T1000 (cell line): Measurements from ENCODE around the gene PDE1A.

Experiments used
- DNase-seq: peaks from one replicate; lab custom pipeline; 2025; ENCODE audit warnings: mixed read lengths; lab: John Stamatoyannopoulos, UW

The PDE1A gene

DNA sequence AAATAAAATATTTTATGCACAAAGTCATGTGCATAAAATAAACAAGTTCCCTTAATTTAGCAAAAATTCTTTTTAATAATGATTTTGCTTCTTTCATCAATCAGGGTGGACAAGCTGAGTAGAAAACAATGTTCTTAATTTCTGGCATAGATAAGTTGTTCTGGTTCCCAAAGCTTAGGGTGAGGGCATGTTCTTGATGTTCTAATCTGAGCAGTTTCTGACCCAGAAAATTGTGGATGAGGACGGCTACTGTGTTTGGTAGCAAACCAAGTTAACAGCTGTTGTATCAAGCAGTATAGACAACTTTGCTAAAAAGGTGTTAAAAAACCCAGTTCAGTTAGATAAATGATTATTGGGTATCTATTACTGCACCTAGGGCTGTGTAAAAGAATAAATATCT, 158.9 kb downstream of the PDE1A start:
- no peak for DNase-seq

DNA sequence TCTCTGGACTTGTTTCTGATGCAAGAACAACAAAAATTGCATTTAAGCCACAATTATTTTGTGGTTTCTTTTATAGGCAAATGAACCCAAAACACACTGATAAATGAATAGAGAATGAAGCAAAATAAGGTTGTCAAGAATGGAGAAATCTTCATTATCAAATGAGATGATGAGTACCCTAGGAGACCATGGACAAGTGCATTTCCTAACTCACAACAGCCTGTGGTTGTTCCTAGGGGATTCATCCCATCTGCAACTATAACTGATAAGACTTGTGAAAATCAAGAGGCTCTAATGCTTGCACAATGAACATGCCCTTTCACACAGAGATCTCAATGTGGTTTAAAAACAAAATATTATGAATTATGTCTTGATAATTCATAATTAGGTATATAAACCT, 159.9 kb downstream of the PDE1A start:
- no peak for DNase-seq

DNA sequence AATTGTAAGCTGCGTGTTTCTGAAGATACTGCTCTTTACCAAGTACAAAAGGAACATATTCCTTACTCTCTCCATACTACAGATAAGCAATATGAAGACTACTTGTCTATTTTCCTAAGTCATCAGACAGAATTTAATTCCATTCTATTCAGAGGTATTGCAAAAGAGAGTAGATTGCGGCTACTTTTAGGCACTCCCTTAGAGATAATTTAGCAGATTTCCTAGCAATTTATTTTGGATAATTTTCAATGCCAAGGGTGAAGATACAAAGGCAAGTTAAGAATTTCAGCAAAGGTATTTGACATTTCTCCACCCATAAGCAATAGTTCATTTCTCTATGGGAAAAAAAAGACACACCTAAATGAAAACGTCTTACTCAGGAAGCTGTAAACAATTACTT, 161.1 kb downstream of the PDE1A start:
- DNase-seq = no peak

DNA sequence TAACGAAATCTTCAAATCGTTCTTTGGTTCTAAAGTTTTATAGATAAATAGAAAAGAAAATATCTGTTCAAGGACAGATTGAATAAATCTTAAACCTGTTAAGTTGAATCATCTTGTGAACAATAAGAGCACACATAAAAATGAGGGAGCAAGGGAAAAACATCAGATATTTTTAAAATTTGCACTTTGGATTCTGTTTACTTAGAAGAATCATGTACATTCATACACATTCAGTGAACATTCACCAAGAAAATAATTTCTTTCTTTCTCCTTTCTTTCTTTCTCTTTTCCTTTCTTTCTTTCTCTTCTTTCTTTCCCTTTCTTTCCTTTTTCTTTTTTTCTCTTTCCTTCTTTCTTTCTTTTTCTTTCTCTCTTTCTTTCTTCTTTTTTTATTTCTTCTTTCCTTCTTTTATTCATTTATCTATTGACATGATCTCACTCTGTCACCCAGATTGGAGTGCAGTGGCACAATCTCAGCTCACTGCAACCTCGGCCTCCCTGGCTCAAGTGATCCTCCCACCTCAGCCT, 164.9 kb downstream of the PDE1A start:
- no peak for DNase-seq

DNA sequence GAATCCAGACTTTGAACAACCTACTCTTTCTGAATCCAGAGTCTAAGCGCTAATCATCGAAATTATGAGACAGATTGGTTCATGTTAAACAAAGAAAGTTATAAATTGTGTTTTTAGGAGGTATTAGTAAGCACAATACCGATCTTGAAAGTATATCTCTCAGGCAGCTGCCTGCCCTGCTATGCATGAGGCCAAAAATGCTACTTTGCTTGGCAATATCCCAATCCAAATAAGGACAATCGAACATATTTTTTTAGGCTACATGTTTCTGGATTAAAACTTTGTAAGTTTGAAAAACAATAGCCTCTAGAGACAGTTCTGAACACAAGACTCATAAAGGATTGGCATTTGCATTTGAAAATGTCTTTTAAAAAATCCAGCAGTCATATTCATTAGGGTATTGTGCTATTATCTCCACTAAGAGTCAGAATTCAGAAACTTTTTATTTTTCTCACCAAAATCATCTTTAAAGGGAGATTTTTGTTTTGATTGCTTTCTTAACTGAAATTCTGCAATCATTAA, 167.1 kb downstream of the PDE1A start:
- DNase-seq = no peak

DNA sequence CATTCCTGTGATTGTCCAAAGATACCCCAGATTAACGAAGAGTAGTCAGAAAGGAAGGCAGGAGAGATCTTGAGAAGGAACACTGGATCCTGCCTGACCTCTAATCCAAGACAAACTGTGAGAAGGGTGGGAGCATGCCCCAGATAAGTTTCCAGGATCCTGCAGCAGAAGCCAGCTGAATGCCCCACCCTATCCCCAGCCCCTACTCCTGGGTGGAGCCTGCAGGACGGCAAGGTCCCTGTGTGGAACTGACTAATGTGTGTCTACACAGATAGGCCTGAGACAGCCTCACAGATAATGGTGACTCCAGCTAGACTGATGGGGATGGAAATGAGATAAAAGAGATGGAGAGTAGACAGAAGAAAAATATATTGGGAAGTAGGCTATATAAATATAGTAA, 174.3 kb downstream of the PDE1A start:
- no peak for DNase-seq

DNA sequence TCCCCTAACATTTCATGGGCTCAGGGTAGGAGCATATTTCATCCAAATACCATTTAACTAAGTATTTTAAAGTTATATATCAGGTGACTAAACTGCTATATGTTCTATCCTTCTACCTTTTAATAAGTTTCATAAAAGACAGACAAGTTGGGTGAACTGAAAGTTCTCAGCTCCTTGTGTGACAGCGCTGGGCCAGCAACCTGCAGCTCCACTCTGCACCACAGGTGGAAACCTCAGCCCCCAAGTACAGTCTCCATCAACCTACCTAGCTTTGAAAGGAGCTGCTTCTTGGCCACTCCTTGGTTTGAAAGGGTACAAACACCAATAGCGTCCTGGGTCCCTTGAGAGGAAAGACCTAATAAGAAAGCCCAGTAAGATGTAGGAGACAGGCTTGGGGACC, 177.9 kb downstream of the PDE1A start:
- DNase-seq = no peak

DNA sequence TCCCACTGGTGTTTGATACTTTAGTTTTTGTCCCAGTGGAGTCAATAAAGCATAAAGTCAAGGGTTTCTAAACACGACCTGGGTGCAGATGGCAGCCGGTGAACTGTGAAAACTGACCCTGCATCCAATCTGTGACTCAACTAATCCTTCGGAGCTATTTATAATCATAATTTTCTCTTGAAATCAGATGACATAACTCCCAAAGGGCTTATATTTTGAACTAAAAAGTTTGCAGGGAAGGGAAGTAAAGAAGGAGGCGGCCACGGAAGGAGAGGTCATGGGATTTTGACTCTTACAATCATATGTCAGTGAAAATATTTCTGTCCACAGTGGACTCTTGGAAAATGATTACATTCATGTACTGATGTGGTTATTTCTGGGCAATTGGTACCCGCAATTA, 178.5 kb downstream of the PDE1A start:
- DNase-seq = no peak

DNA sequence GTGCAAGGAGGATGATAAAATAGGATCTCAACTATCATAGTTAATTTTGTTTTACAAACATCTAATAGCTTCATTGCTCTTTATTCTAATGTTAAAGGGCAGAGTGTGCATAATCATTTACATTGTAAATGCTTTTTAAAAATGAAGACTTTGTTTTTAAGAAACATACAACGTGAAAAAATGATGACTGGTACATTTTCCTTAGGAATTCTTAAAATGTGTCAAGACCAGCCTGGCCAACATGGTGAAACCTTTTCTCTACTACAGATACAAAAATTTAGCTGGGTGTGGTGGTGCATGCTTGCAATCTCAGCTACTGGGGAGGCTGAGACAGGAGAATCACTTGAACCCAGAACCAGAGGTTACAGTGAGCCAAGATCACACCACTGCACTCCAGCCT, 179.0 kb downstream of the PDE1A start:
- no peak for DNase-seq

DNA sequence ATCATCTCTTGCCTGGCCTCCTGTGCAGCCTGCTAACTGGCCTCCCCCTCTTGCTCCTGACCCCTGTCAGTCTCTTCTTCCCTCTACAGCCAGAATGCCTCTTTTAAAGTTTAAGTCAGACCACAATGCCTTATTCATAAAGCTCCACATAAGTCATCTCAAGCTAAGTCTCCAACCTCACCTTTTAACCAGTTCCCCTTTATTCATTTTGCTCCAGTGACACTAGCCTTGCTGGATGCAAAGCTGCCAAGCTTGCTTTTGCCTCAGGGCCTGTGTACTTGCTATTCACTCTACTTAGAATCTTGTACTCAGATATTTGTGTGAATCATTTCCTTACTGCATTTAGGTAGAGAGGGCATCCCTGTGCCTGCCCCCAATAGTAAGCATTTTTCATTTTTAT, 180.9 kb downstream of the PDE1A start:
- DNase-seq = no peak

DNA sequence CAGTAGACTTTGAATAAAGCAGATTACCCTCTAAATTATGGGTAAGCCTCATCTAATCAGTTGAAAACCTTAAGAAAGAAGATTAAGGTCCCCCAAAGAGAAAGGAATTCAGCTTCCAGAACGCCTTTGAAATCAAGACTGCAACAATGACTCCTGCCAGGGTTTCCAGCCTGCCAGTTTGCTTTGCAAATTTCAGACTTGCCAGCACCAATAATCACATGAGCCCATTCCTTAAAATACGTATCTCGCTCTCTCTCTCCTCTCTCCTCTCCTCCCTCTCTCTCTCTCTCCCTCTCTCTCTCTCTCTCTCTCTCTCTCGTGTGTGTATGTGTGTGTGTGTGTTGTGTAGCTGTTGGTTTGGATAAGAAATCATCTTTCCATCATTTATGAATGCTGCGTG, 184.2 kb downstream of the PDE1A start:
- DNase-seq = no peak

DNA sequence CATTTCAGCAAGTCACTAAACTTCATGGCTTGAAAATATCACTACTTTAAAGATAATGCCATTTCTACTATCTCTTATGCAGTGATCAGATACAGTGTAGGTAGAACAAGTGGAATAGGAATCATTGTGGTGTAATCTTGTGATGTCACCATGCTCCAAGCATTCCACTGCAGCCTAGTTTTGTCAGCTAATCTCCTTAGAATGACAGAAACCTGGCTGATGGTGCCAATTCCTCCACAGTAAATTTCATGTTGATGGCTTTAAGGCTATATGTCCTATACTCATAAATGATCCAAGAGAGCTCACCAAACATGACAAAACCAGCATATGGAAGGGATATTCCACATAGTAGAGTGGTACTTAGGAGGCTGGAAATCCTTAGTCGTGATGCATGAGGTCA, 184.9 kb downstream of the PDE1A start:
- no peak for DNase-seq

DNA sequence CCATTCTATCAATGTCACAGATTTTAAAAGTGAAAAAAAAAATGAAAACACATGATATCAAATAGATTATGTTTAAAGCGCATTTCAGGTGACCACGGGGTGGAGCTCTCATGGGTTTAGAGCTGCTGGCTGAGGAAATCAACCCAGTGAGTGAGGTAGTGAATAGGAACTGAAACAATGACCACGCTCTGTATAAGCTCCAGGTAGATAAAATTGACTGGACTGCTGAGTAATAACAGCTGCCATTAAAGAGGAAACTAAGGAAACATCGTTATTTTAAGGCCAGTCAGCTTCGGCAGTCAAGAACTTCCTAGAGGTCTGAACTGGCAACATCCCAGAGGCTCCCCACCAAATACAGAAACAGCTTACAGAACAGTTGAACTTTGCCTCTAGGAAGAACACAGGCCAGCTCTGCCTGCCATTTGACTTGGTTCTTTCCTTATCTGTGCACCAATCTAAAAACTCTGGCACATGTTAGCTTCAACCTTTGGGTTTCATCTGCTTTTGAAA, 185.9 kb downstream of the PDE1A start:
- DNase-seq = no peak

DNA sequence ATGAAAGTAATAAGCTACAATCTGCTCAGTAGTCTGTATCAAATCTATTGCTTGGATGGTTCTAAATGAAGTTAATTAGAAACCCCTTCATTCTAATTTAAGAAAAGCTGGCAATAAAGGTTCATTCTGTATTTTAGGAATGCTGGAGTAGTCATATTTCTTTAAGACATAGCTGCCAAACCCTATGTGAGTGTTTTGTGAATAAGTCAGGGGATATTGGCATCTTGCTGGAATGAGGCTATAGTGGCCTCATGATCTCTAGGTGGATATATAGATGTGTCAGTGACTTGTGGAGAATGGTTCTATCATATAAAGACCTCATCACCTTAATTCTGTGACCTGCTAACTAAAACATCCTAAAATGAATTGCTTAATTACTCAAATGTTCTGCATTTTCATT, 196.3 kb downstream of the PDE1A start:
- no peak for DNase-seq

DNA sequence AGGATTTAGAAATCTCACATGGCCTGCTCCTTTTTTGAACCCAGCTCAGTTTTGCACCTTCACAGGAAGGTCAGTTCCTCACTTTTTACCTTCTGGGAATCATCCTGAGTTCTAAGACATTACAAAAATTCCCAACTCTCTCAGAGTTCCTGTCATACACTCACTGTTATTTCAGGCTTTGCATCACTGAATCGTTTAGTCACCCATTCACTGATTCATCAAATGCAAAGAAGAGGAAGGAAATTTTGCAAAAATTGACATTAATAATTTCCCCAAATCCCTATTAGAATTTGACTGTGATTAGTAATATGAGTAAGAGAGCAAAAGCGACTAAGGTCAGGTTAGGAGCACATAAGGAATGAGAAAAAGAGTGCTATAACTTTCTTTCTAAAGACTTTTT, 197.5 kb downstream of the PDE1A start:
- DNase-seq = no peak

DNA sequence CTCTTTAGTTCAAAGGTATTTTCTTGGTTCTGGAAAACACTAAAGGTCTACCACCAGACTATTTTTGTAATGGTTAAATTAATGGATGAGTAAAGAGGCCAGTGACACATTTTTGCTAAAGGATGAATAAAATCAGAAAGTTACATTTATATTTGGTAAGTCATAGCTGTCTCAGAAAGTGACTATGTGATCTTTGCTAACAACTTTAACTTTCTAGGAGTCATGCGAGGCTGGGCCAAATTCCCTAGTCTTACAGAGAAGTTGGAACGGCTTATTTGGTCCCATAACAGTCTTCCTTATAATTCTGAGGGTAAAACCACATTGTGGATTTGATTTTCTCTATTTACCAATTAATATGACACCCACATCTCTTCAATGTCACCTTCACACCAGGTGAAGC, 198.1 kb downstream of the PDE1A start:
- DNase-seq = no peak

DNA sequence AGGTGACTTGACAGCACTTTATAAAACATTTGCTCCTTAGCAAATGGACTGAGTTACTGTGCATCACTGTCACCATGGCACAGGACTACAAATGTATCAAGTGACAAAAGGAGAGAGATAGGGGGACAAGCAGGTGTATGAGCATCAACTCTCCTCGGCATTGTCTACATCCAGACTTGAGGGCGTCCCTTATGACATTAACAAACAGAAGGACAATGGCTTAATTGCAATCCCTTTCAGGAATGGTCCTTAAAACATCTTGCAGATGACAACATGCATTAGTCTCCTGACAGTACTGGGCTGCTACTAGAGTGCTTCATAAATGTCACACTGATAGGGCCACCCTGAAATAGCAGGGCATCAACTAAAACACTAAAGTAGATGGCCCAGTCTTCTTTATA, 198.8 kb downstream of the PDE1A start:
- no peak for DNase-seq

DNA sequence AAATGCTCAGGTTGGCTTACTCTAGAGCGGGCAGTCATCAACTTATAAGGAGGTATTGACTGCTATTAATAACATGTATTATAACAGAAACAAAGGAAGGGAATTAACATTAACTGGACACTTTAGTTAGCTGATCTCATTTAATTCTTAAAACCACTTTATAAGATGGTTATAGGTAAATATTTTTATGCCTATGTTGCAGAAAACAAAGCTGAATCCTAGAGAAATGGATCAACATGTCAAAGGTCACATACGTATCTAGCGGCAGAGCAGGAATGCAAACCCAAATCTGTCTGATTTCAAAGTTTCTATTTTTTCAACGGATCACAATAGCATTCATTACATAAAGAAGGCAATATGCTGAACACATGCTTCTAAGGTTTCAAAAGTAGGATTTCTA, 200.0 kb downstream of the PDE1A start:
- no peak for DNase-seq

DNA sequence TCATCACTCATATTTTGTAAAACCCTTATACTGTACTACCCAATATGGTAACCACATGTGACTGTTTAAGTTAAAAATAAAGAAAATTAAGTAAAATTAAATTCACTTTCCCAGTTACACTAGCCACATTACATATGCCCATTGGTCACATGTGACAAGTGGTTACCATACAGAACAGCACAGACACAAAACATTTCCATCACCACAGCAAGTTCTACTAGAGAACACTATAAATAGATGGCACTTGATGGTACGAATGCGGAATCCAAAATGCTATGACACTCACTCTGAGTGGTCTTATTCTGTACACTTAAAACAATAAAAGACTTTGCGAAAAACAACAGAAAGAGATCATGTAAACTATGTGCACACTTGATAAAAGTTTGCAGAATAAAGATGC, 202.2 kb downstream of the PDE1A start:
- no peak for DNase-seq

DNA sequence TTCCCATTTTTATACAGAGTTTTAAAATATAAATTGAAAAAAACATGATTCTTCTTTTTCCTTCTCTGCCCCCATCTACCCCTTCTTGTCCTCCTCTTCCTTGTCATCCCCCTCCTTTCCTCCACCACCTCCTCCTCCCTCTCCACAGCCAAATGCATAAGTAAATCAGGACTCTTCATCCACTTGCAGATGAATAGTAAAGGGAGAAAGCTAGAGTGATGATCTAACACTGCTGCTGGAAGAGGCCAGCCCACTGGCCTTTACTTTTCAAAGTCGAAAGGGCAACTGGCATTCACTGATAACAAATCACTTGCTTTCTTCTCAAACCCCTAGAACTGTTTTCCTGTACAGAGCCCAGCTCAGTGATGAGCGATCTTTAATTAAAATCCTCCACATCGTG, 205.8 kb downstream of the PDE1A start:
- DNase-seq = no peak

DNA sequence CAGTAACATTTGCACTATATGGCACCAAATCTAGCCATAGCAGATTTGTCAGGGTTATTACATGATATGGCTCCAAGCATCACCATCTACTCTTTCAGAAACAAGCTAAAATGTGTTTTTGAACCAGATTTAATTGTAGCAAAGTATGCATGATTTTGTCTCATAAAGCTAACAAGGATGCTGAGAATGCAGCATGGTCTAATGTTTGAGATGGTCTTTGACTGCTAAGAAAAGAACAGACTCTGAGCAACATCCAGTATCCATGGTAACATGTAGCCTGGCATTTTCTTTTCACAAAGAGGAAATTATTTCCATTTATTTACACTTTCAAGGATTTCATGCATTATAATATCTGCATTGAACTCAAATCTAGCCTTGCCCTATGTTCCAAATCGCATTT, 206.5 kb downstream of the PDE1A start:
- no peak for DNase-seq

DNA sequence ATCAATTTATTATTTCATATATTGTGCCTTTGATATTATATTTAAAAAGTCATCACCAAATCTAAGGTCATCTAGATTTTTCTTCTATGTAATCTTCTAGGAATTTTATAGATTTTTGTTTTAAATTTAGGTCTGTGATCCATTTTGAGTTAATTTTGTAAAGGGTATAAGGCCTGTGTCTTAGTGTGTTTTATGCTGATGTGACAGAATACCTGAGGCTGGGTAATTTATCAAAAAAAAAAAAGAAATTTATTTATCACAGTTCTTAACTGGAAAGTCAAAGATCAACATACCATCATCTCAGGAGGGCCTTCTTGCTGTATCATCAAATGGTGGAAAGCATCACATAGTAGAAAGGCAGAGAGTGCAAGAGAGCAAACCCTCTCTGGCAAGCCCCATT, 216.2 kb downstream of the PDE1A start:
- DNase-seq = no peak

DNA sequence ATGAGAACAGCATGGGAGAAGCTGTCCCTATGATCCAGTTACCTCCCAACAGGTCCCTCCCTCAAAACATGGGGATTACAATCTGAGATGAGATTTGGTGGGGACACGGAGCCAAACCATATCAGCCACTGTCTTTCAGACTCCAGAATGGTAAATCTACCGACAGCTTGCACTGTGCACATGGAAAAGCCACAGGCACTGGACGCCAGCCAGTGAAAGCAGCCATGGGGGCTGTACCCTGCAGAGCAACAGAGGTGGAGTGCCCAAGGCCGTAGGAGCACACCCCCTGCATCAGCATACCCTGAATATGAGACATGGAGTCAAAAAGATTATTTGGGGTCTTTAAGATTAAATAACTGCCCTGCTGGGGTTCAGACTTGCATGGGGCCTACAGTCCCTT, 218.4 kb downstream of the PDE1A start:
- DNase-seq = no peak

DNA sequence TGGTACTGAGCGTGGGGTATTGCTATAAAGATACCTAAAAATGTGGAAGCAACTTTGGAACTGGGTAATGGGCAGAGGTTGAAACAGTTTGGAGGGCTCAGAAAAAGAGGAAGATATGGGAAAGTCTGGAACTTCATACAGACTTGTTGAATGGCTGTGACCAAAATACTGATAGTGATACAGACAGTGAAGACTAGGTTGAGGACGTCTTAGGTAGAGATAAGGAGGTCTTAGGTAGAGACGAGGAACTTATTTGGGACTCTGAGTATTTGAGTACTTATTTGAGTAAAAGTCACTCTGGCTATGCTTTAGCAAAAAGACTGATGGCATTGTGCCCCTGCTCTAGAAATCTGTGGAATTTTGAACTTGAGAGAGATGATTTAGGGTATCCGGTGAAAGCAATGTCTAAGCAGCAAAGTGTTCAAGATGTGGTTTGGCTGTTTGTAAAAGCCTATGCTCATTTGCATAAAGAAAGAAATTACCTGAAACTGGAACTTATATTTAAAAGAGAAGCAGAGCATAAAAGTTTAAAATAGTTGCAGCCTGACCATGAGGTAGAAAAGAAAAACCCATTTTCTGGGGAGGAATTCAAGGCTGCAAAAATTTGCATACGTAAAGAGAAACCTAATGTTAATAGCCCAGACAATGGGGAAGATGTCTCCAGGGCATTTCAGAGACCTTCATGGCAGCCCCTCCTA, 219.6 kb downstream of the PDE1A start:
- no peak for DNase-seq
